T-helper 17 cell (primary cell): Measurements from ENCODE around the gene TAF1. TPM values are rescaled to one million over a fixed set of nuclear protein-coding genes. Genes with fewer than 3 reads are reported as not detected.
"Not testable (repeated sequence)": the region's sequence is repeated elsewhere in the genome, so short reads cannot be mapped to it uniquely, and the experiment has no call there.

Source experiments
- ATAC-seq: fragments of 150-1000 bp; cut with Tn5 transposase; 2 replicates; pipeline ENCODE4 v1.10.0; 2021; ENCODE audit warnings: mild to moderate bottlenecking, moderate library complexity
- DNase-seq, 3 donors: peaks; one replicate each; pipeline versions ENCODE4 v3.0.0 to v3.0.0-alpha.2; 2020 to 2021
- H3K9me3 ChIP-seq: one replicate; pipeline ENCODE4 v1.7.0; 2013; ENCODE audit warnings: low read length, mild to moderate bottlenecking; ENCODE audit not compliant: control insufficient read depth, poor library complexity, severe bottlenecking
- H3K27ac Mint-ChIP-seq: one replicate; pipeline ENCODE4 v1.8.0; 2022; ENCODE audit warnings: mild to moderate bottlenecking, moderate library complexity, mixed read lengths
- H3K27me3 Mint-ChIP-seq: one replicate; pipeline ENCODE4 v1.8.0; 2022; ENCODE audit warnings: mixed read lengths
- H3K36me3 Mint-ChIP-seq: one replicate; pipeline ENCODE4 v1.8.0; 2022; ENCODE audit warnings: low read depth, mixed read lengths
- H3K4me1 Mint-ChIP-seq: one replicate; pipeline ENCODE4 v1.8.0; 2022; ENCODE audit warnings: mild to moderate bottlenecking, mixed read lengths
- H3K4me3 Mint-ChIP-seq: one replicate; pipeline ENCODE4 v1.8.0; 2022; ENCODE audit warnings: mild to moderate bottlenecking, moderate library complexity, mixed read lengths
- total RNA-seq, 4 donors: library from RNA in 2 of 4; stranded (reverse) in 2 of 4; gene quantifications; one replicate each; pipeline ENCODE4 v1.2.3 and lab custom pipeline; 2022 to 2026

Gene TAF1, protein sequence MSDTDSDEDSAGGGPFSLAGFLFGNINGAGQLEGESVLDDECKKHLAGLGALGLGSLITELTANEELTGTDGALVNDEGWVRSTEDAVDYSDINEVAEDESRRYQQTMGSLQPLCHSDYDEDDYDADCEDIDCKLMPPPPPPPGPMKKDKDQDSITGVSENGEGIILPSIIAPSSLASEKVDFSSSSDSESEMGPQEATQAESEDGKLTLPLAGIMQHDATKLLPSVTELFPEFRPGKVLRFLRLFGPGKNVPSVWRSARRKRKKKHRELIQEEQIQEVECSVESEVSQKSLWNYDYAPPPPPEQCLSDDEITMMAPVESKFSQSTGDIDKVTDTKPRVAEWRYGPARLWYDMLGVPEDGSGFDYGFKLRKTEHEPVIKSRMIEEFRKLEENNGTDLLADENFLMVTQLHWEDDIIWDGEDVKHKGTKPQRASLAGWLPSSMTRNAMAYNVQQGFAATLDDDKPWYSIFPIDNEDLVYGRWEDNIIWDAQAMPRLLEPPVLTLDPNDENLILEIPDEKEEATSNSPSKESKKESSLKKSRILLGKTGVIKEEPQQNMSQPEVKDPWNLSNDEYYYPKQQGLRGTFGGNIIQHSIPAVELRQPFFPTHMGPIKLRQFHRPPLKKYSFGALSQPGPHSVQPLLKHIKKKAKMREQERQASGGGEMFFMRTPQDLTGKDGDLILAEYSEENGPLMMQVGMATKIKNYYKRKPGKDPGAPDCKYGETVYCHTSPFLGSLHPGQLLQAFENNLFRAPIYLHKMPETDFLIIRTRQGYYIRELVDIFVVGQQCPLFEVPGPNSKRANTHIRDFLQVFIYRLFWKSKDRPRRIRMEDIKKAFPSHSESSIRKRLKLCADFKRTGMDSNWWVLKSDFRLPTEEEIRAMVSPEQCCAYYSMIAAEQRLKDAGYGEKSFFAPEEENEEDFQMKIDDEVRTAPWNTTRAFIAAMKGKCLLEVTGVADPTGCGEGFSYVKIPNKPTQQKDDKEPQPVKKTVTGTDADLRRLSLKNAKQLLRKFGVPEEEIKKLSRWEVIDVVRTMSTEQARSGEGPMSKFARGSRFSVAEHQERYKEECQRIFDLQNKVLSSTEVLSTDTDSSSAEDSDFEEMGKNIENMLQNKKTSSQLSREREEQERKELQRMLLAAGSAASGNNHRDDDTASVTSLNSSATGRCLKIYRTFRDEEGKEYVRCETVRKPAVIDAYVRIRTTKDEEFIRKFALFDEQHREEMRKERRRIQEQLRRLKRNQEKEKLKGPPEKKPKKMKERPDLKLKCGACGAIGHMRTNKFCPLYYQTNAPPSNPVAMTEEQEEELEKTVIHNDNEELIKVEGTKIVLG (N-terminal part only)
- total RNA-seq (10 to 100 TPM; 52.9 to 62.5 TPM), total RNA-seq (lab: John Stamatoyannopoulos, UW) (132 to 161 reads per million in 2 donors)

GRCh38 chrX:71365875-71366673, at the start of gene TAF1:
Gene TAF1 (plus strand): TSS chrX:71366357. CDS start chrX:71366375, 18 bp downstream.
- Mint-ChIP-seq H3K27me3 (no peaks in the 10 kb centered on the region), H3K4me3 (peak within 1 kb of the TSS; percentile 97), H3K36me3 (peaks cover 3% of the 10 kb centered on the region), H3K27ac (peak within 1 kb of the TSS; percentile 97), H3K4me1 (peaks cover 20% of the 10 kb centered on the region)
- peak; percentile 90 for ATAC-seq
- peak; percentile 72 to 83 (median 73) for DNase-seq
- no peaks in the 10 kb centered on the region for H3K9me3 ChIP-seq

DNA sequence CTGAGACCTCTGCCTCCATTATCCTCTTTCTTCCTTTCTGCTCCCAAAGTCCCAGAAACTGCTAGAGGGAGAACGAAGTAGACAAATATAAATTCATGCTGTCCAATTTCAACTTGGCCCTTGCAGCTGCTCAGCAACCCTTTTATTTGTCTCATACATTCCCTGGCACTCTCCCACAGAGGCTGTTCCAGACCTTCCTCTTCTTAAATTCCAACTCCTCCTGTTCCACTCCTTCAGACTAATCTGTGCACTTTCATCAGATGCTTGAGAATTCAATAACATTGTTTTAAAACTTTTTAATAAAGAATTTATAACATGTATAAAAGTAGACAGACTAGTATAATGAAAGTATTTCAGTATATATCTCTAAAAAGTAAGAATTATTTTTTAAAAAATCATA, 49.2 kb upstream of the TAF1 start:
- not testable (repeated sequence) for H3K4me1 Mint-ChIP-seq, H3K4me3 Mint-ChIP-seq, DNase-seq, H3K9me3 ChIP-seq, H3K36me3 Mint-ChIP-seq, ATAC-seq, H3K27me3 Mint-ChIP-seq, H3K27ac Mint-ChIP-seq

GRCh38 chrX:71320126-71320525, 46.0 kb upstream of the TAF1 start:
- no peaks in the 10 kb centered on the region for H3K27me3 Mint-ChIP-seq
- DNase-seq (no peak), ATAC-seq (no peak)
- peaks cover 2% of the 10 kb centered on the region for H3K4me1 Mint-ChIP-seq
- H3K4me3 Mint-ChIP-seq, result no peak overlapping the region
- H3K36me3 Mint-ChIP-seq, result peaks cover 2% of the 10 kb centered on the region
- H3K27ac Mint-ChIP-seq, result peak overlapping the region; percentile 34
- H3K9me3 ChIP-seq, result no peaks in the 10 kb centered on the region

GRCh38 chrX:71321731-71322130, 44.4 kb upstream of the TAF1 start:
- H3K27ac Mint-ChIP-seq, result no peak overlapping the region
- peaks cover 2% of the 10 kb centered on the region for H3K36me3 Mint-ChIP-seq
- H3K4me1 Mint-ChIP-seq, result peaks cover 2% of the 10 kb centered on the region
- no peaks in the 10 kb centered on the region for H3K27me3 Mint-ChIP-seq
- DNase-seq, result no peak
- H3K4me3 Mint-ChIP-seq, result no peak overlapping the region
- ATAC-seq, result no peak
- no peaks in the 10 kb centered on the region for H3K9me3 ChIP-seq

- H3K9me3 ChIP-seq, H3K4me3 Mint-ChIP-seq, H3K4me1 Mint-ChIP-seq, H3K27me3 Mint-ChIP-seq, H3K27ac Mint-ChIP-seq, ATAC-seq, DNase-seq, H3K36me3 Mint-ChIP-seq: not testable (repeated sequence)
These were observed 41.7 kb upstream of the TAF1 start for GRCh38 chrX:71324452-71324851.

GRCh38 chrX:71326394-71326793, 39.8 kb upstream of the TAF1 start:
- H3K9me3 ChIP-seq, result no peaks in the 10 kb centered on the region
- peaks cover 2% of the 10 kb centered on the region for H3K4me1 Mint-ChIP-seq
- ATAC-seq (no peak), DNase-seq (no peak)
- no peak overlapping the region for H3K27ac Mint-ChIP-seq
- H3K27me3 Mint-ChIP-seq, result no peaks in the 10 kb centered on the region
- H3K36me3 Mint-ChIP-seq, result peaks cover 2% of the 10 kb centered on the region
- H3K4me3 Mint-ChIP-seq, result no peak overlapping the region

DNA sequence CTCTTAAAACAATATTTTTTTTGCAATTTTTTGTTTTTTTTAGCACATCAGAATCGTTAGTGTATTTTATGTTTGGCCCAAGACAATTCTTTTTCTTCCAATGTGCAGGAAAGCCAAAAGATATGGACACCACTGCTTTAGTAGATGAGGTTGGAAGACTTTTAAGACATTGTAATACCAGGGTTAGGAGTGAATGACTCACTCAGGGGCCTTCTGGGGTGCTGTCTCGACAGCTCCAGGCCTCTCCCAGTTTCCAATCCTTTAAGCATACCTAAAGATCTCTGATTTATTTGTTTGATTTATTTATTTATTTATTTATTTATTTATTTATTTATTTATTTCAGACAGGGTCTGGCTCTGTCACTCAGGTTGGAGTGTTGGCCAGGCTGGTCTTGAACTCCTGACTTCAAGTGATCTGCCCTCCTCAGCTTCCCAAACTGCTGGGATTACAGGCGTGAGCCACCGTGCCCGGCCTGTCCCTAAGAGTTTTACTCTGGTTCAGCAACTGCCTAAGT, 16.9 kb upstream of the TAF1 start:
- H3K9me3 ChIP-seq, ATAC-seq, H3K4me1 Mint-ChIP-seq, H3K36me3 Mint-ChIP-seq, H3K4me3 Mint-ChIP-seq, H3K27me3 Mint-ChIP-seq, H3K27ac Mint-ChIP-seq, DNase-seq: not testable (repeated sequence)

GRCh38 chrX:71349867-71350266, 16.3 kb upstream of the TAF1 start:
- not testable (repeated sequence) for H3K4me1 Mint-ChIP-seq, ATAC-seq, H3K9me3 ChIP-seq, H3K36me3 Mint-ChIP-seq, DNase-seq, H3K27me3 Mint-ChIP-seq, H3K27ac Mint-ChIP-seq, H3K4me3 Mint-ChIP-seq

GRCh38 chrX:71352439-71352838, 13.7 kb upstream of the TAF1 start:
- H3K27me3 Mint-ChIP-seq, H3K9me3 ChIP-seq, ATAC-seq, H3K4me1 Mint-ChIP-seq, DNase-seq, H3K36me3 Mint-ChIP-seq, H3K4me3 Mint-ChIP-seq: not testable (repeated sequence)
- H3K27ac Mint-ChIP-seq, result peak overlapping the region; percentile 74

- Mint-ChIP-seq H3K36me3 (no peaks in the 10 kb centered on the region), H3K4me1 (peaks cover 16% of the 10 kb centered on the region), H3K27me3 (no peaks in the 10 kb centered on the region), H3K27ac (peak overlapping the region; percentile 90), H3K4me3 (peak overlapping the region; percentile 63)
- DNase-seq, result no peak
- ATAC-seq, result no peak
- no peaks in the 10 kb centered on the region for H3K9me3 ChIP-seq
These were observed 1.9 kb upstream of the TAF1 start for GRCh38 chrX:71364221-71364620.

- no peaks in the 10 kb centered on the region for H3K27me3 Mint-ChIP-seq
- H3K36me3 Mint-ChIP-seq, result no peaks in the 10 kb centered on the region
- H3K27ac Mint-ChIP-seq, result peak overlapping the region; percentile 97
- peak overlapping the region; percentile 97 for H3K4me3 Mint-ChIP-seq
- no peak for DNase-seq
- H3K4me1 Mint-ChIP-seq, result peaks cover 16% of the 10 kb centered on the region
- no peak for ATAC-seq
- no peaks in the 10 kb centered on the region for H3K9me3 ChIP-seq
These were observed 742 bp upstream of the TAF1 start for GRCh38 chrX:71365356-71365874.
